HG02642 (cell line): ENCODE measurements around the gene HSPB1.
"Not testable (repeated sequence)": the region's sequence is repeated elsewhere in the genome, so short reads cannot be mapped to it uniquely, and the experiment has no call there.

Experiments used
- ATAC-seq: cut with Tn5 transposase; IDR thresholded peaks from one replicate; pipeline ENCODE4 v1.9.1; 2021; ENCODE audit warnings: mild to moderate bottlenecking; ENCODE audit not compliant: unreplicated experiment, poor library complexity

Gene HSPB1

DNA sequence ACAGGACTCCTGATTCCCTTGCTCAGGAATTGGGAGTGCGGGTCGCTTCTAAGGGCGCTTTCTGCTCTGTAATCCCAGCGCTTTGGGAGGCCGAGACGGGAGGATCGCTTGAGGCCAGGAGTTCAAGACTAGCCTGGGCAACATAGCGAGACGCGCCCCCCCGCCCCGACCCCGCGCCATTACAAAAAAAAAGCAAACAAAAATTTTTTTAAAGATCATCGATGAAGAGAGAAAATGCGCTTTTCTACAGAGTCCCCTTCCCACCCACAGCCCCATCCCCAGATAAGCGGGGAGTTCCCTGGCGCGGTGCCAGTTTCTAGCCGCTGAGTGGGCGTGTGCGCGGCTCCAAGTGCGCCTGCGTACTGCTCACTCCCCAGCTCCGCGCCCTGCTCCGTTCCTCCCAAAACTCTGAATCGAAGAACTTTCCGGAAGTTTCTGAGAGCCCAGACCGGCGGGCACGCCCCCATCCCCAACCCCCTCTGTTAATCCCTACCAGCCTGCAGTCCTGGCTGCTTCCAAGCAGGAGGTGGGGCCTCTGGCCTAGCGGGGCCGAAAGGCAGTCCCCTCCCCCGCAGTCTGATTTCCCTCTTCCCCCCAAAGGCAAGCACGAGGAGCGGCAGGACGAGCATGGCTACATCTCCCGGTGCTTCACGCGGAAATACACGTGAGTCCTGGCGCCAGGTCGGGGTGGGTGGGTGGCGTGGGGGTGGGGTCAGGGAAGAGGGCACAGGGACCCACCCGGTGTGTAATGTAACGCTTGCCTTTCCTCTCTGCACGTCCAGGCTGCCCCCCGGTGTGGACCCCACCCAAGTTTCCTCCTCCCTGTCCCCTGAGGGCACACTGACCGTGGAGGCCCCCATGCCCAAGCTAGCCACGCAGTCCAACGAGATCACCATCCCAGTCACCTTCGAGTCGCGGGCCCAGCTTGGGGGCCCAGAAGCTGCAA, 1.0 kb downstream of the HSPB1 start:
- ATAC-seq: peak; percentile 47

DNA sequence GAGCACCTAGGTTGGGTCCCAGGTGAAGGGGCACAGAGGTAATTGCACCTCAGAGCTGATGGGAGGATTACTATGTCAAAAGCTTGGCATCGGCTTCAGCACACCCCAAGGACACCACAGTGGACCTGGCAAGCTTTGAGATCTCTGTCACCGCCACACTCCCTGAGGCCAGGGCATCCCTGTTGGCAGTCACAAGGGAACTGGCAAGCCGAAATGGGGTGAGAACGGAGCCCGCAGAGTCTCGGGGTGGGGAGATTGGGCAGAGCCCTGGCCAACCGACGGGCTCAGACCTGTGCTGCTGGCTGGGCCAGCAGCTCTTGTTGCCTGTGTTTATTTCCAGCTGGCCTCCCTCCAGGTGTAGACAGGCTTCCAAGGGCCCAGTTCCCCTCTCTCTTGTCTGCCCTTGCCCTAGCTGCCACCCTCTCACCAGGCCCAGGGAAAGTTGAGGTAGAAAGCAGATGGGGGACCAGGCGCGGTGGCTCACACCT, 2.5 kb downstream of the HSPB1 start:
- ATAC-seq: no peak

DNA sequence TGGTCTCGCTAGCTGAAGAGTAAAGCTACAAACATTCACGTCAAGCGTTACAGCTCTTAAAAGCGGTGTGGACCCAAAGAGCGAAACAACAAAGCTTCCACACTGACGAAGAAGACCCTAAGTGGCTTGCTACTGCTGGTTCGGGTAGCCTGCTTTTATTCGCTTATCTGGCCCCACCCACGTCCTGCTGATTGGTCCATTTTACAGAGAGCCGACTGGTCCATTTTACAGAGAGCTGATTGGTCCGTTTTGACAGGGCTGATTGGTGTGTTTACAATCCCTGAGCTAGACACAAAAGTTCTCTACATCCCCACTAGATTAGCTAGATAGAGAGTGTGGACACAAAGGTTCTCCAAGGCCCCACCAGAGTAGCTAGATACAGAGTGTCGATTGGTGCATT, 6.4 kb downstream of the HSPB1 start:
- ATAC-seq: not testable (repeated sequence)

DNA sequence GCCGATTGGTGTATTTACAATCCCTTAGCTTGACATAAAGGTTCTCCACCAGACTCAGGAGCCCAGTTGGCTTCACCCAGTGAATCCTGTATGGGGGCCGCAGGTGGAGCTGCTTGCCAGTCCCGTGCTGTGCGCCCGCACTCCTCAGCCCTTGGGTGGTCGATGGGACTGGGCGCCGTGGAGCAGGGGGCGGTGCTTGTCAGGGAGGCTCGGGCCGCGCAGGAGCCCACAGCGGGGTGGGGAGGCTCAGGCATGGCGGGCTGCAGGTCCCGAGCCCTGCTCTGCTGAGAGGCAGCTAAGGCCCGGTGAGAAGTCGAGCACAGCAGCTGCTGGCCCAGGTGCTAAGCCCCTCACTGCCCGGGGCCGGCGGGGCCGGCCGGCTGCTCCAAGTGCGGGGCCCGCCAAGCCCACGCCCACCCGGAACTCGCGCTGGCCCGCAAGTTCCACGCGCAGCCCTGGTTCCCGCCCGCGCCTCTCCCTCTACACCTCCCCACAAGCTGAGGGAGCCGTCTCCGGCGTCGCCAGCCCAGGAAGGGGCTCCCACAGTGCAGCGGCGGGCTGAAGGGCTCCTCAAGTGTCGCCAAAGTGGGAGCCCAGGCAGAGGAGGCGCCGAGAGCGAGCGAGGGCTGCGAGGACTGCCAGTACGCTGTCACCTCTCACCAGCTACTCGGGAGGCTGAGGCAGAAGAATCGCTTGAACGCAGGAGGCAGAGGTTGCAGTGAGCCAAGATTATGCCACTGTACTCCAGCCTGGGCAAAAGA, 7.0 kb downstream of the HSPB1 start:
- ATAC-seq: not testable (repeated sequence)

DNA sequence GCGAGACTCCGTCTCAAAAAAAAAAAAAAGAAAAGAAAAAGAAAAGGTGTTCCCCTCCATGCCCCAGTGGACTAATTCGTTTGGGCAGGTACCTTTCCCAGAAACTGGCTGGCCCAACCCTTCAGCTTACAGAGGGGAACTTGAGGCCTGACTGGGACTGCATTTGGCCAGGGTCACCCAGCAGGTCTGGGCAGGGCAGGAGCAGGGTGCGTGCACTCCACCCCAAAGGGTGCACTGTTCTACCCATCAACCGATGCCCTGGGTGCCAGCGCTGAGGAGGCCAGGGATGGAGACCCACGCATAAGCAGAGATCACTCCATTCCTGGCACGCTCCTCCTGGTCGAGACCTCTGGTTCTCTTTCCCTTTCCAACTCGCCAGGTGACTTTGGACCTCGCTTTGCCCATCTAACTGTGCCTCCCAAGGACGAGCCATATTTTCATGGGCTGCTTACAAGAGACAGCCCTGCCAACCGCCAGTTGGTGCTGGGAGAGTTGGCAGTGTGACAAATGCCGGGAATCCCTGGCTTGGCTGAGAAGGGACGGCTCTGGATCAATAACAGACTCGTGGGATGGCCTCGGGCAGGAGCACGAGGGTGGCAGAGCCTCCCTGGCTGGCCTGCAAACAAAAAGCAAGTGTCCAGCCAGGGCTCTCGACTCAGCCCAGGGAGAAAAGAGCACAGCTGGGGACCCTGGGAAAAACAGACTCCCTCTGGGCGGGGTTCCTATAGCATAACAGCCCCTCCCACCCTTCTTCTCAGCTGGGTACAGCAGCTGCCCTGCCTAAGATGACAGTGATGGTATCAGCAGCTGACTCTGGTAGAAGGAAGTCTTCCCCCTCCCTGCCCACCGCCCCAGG, 7.9 kb downstream of the HSPB1 start:
- ATAC-seq: no peak

DNA sequence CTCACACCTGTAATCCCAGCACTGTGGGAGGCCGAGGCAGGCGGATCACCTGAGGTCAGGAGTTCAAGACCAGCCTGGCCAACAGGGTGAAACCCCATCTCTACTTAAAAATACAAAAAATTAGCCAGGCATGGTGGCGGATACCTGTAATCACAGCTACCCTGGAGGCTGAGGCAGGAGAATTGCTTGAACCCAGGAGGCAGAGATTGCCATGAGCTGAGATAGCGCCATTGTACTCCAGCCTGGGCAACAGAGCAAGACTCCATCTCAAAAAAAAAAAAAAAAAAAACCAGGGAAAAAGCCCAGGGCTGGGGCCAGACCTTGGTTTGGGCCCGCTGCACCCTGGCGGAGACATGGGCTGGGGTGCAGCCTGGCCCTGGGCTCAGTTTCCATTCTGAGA, 9.4 kb downstream of the HSPB1 start:
- ATAC-seq: not testable (repeated sequence)

DNA sequence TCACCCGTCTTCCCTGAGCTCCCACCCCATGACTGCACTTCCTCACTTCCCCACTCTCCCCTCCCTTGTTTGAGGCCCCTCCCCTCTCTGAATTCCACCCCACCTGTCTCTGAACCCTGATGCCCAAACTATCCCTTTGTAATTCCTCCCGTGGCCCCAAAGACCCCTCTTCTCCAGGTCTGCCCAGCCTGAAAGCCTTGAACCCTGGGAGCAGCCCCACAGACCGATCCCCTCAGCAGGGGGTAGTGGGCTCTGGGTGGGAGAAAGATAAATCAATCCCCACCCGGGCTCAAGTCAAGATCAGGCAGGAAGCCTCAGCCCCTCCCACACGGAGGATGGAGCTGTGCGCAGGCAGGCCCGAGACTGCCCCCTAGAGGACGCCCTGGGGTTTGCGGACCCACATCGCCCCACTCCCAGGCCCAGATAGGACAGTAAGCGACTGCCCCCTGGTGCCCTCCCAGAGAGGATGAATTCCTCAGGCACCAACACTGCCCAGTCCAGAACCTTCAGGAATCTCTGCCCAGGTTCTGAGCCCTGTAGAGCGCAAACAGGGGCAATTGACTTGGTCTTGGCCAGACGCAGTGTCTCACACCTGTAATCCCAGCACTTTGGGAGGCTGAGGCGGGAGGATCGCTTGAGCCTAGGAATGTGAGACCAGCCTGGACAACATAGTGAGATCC, 11.7 kb downstream of the HSPB1 start:
- peak; percentile 37 for ATAC-seq

DNA sequence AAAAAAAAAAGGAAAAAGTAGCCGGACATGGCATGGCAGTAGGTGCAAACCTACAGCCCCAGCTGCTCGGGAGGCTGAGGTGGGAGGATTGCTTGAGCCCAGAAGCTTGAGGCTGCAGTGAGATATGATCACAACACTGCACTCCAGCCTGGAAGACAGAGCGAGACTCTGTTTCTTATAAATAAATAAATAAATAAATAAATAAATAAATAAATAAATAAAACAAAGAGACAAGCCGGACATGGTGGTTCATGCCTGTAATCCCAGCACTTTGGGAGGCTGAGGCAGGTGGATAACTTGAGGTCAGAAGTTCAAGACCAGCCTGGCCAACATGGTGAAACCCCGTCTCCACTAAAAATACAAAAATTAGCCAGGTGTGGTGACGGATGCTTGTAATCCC, 12.3 kb downstream of the HSPB1 start:
- ATAC-seq: not testable (repeated sequence)

DNA sequence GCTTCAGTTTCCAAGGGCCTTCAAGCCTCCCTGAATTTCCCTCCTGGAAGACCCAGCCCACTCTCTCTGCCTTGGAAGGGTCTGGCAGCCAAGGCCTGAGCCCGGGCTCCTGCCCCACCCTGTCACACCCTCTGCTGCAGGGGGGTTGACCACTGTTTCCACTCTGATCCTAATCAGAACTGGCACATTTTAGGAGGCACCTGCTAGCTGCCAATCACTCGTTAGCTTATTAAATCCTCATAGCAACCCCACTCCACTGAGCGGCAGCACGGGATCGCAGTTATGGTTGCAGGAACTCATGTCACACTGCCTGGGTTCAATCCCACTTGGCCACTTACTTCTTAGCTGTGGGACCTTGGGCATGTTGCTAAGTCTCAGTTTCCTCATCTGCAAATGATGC, 12.9 kb downstream of the HSPB1 start:
- ATAC-seq: no peak

DNA sequence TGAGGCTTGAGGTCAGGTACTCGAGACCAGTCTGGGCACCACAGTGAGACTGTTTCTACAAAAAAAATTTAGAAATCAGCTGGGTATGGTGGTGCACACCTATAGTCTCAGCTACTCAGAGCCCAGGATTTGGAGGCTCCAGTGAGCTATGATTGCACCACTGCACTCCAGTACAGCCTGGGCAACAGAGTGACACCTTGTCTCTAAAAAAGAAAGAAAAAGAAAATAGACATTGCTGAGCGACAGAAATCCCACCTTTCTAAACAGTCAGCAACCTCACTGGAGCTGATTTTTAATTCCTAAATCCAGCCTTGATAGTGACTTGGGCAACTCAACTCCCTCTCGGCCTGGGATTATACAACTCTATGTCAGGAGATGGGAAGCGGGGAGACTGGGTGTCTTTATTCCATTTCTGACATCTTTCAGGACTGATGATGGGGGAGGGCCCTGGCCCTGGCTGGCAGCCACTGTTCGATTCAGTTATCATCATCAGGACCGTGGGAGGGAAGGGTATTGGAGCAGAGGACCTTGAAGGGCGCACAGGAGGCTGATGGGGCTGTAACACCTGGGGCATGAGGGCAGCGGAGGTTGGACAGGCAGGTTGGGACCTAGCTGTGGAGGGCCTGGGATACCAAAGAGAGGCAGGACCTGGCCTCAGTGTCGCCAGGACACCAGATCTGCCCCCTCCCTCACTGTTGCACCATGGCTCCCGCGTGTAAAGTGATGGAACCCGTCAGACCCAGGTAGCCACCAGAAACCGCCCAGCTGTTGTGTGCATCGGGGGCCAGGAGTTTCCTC, 14.7 kb downstream of the HSPB1 start:
- no peak for ATAC-seq

DNA sequence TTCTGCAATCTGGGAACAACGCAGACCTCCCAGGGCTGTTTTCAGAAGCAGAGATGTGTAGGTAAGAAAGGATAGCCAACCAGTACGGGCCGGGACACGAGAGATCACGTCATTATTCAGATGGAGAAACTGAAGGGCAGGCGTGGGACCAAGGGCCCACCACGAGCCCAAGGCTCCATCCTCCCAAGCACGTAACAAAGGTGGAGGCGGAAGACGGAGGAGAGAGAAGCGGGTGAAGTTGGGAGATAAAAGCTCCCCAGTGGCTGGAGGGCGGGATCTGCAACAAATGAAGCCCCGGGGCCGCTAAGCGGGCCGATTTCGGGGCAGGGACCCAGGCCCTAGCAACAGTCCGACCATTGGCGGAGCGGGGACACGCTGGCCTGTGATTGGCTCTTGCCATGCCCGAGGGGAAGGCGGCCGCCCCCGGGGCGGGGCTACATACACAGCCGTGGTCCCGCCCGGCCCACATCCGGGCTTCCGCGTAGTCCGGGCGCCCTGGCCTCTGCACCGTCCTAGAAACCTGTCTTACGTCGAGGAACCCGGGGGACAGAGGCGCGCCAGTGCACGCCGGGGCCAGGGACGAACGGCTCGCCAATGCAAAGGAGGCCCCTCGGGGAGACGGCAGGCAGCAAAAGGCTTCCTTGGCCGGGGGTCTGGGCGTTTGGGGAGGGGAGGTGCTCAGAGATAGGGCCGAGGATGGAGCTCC, 15.5 kb downstream of the HSPB1 start:
- ATAC-seq: peak; percentile 93

DNA sequence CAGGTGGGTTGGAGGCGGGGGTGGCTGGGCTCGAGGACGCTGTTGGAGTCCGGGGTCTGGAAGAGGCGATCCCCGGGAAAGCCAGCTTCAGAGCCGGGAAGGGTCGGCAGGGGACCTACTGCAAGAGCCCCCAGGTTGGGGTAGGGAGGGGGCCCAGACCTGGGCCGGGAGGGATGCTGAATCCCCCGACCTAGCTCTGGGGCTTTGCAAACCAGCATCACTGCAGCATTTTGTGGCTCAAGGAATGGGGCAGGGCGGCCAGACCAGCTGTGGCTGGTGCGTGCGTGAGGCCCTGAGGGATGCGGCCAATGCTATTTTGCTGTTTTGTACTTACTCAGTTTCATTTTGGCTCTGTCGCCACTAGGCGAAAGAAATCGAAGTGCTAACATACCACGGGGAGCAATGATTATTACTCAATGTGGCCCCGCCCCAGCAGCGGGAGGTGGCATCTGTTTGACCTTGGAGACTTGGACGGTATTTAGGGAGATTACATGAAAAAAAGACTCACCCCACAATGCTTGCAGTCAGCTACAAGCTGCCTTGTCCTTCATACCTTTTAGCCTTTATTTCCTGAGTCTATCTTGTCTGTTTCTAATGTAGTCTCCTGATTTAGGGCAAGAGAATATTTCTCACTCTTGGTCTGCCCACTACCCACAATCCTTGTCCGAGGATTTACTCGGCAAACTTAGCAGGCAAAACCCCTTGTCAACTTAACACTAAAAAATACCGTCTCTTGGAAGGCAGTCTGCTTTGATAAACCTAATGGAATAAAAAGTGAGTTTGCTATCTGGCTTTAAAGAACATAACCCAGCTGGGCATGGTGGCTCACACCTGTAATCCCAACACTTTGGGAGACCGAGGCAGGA, 16.2 kb downstream of the HSPB1 start:
- ATAC-seq: peak; percentile 44

DNA sequence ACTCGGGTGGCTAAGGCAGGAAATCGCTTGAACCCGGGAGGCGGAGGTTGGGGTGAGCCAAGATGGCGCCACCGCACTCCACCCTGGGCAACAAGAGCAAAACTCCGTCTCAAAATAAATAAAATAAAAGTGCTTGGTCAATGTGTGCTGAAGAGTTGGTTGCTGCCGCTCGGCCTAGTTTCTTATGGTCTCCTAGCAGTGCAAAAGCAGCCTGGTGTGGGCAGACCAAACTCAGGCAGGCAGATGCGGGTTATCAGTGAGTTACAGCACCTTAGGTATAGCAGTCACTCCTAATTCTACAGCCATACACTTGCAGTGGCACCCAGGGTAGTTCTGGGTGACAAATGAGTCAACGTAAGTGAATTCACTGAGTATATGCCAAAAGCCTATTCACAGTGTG, 22.6 kb downstream of the HSPB1 start:
- no peak for ATAC-seq

DNA sequence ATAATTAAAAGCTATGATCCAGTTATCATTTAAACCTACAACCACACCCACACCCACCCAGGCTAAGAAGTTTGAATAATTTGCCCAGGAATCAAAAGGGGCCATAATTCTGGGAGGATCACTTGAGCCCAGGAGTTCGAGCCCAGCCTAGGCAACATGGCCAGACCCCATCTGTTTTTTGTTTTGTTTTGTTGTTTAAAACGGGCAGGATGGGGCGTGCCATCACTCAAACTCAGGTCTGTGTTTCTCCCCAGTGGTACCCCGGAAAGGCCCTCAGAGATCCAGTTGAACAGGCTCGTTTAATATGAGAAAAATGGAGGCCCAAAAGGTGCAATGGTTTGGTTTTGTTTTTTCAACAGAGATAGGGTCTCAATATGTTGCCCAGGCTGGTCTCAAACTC, 23.3 kb downstream of the HSPB1 start:
- ATAC-seq: no peak

DNA sequence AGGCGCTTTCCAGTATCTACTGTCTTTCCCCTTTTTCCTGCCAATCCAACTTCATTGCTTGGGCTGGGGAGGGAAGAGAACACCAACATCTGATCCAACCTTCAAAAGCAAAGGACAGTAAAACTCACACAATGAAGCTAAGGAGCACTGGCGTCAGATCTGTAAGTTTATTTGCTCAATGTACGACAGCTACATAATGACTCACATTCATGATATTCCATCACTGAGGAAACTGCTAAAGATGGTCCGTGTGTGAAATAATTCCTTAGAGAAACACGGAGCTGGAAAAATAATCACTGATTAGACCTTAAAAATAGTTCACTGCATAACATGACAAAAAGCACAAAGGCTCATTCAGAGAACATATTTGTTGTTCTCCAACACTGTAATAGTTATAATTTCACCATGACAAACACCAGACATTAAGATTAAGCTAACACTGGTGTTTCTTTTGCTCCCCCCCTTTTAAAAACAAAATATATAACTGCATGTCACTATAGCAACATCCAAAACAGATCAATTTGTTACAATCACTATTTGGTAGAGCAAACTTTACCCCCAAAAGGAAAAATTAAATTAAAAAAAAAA, 24.3 kb downstream of the HSPB1 start:
- ATAC-seq: no peak

DNA sequence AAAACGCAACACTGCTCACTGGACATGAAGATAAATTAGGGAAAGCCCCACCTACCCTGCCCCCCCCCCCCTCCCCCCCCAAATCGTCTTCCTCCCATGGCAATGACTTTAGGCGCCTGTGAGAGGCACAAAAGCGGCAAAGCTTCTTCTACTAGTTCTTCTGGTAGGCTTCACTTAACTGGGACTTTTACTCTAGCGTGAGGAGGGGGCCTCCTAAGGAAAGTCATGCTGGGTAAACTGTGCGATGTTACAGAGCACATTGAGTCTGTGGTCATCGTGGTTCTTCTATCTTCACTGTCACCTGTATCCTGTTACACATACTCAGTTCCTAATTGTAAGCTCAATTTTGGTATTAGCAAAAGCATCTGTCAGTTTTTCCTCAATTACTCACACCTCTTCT, 25.1 kb downstream of the HSPB1 start:
- no peak for ATAC-seq

DNA sequence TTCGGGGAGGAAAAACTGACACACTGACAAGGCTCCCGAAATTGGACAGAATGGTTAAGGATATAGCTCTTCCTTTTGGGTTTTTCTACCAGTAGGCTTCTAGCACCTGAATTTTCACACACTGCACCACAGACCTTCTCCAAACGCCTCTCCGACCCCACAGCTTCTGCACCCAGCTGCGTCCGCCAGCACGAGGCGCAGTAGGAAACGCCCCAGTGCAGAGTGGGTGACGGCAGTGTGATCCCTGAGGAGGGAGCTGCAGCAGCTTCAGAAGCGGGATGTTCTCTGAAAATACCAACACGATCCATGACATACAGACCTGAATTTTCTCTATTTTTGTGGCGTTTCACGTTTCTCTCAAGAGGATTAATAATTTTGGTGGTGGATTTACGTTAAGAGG, 25.9 kb downstream of the HSPB1 start:
- ATAC-seq: no peak
